ENCODE results near the gene LARGE1.
A peak's percentile ranks its signal among the peaks of the same experiment; 100 is the strongest.

LARGE1 gene

DNA sequence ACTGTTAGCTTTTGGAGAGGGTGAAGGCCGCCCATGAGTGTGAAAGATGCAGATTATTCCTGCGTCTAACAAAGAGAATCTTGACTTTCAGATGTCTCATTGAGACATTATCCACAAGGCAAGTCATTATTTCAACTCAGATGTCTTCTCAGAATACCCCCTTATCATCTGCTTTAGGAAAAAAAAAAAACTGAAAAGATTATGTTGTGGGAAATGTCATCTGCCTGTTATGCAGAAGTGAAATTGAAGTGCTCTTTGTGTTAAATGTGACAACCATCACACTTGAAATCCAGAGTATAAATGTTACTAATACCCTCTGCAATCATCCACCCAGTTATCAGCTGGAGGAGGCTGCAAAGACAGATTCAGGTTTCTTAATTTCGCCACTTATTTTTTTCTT, 239.6 kb downstream of the LARGE1 start:
- FAIRE-seq (no peak), DNase-seq (ENCODE audit: insufficient read length, low spot score) (no peak)

DNA sequence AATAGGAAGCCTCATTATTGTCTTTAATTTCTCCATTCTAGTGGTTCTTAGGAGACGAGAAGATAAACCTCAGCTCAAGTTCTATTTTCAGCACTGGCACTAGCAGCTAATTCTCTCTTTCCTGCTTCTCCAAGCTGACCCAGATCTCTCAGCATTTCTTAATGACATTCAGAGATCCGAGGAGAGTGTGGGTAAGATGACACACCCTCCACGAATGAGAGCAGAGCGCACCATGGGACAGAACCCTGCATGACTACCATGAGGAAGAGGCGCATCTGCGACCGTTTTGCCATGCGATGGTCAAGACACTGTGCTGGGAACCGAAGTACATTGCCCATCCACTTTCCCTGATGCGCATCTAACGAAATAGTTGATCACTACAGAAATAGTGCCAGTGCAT, 241.8 kb downstream of the LARGE1 start:
- FAIRE-seq (no peak), DNase-seq (ENCODE audit: insufficient read length, low spot score) (no peak)

DNA sequence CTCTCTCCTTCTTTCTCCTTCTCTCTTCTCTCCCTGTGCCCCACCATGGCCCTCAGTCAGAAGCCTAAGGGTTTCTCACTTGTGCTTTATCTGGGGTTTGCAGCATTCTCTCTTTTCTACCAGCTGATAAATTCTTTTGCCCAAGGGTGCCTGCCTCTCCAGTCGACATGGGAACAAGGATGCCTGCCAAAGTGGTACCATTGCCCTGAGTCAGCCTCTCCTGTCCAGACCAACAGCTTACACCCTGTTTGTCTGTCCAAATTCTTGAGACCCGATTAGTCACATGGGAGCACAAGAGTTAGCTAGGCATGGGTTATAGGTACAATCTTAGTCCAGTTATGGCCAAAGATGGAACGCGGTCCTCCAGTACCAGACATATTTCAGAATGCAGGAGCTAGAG, 242.7 kb downstream of the LARGE1 start:
- DNase-seq (ENCODE audit: insufficient read length, low spot score): no peak
- no peak for FAIRE-seq

DNA sequence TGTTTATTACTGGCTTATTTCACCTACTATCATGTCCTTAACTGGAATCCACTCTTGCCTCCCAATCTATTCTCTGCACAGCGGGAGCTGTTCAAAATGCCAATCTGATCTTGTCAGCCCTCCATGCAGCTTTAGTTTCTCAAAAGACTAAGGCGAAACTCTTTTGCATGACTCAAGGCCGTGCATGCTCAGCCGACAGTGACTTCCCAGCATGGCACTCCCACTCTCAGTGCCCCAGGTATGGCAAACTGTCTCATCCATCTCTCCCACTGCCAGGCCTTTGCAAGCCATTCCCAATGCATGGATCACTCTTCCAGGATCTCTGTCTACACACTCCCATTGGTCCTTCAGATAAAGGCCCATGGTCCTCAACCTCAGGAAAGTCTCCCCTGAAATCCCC, 245.9 kb downstream of the LARGE1 start:
- FAIRE-seq (no peak), DNase-seq (ENCODE audit: insufficient read length, low spot score) (no peak)

DNA sequence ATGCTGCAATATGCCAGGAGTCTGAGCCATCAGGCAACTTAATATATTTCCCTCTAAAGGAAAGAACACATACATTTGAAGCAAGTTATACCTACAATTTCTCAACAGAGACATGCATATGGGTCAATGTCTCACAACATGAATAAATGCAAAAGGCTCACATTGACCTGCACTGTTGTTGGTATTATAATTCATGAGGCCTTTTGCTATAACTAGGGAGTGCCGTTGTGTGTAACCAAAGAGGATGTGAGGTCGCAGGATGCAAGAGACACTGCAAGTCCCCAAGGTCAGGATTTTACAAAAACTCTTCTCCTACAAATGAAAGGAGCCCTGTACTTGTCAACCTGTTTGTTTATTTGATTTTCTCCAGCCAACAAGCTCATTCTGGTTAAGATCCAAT, 250.5 kb downstream of the LARGE1 start:
- no peak for DNase-seq (ENCODE audit: insufficient read length, low spot score)
- no peak for FAIRE-seq

DNA sequence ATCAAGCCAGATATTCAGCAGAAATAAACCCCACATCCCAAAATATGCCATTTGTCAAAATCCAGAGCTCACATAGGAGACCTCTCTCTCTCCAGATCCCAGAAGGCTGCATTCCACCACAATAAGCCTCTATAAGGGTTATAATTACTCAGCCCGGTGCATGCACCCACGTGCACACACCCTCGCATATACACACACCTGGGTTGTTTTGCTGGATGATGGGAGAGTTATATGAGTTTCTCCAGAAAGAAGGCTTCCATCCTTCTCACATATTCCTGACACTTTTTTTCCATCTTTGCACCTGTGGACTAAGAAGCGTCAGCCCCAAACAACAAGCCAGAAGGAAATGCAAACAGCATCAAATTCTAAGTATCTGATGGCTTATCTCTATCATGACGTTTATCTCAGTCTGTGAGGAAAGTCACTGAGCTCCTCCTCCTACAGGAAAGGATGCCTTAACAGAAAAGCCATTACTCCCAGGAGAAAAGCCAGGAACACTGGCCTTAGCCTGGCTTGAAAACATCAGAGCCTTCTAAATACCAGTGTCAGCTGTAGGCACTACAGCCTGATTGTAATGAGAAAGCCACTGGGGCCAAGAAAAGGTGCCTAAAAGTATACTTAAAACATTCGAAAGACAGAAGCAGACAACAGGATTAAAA, 253.2 kb downstream of the LARGE1 start:
- no peak for FAIRE-seq
- no peak for DNase-seq (ENCODE audit: insufficient read length, low spot score)

DNA sequence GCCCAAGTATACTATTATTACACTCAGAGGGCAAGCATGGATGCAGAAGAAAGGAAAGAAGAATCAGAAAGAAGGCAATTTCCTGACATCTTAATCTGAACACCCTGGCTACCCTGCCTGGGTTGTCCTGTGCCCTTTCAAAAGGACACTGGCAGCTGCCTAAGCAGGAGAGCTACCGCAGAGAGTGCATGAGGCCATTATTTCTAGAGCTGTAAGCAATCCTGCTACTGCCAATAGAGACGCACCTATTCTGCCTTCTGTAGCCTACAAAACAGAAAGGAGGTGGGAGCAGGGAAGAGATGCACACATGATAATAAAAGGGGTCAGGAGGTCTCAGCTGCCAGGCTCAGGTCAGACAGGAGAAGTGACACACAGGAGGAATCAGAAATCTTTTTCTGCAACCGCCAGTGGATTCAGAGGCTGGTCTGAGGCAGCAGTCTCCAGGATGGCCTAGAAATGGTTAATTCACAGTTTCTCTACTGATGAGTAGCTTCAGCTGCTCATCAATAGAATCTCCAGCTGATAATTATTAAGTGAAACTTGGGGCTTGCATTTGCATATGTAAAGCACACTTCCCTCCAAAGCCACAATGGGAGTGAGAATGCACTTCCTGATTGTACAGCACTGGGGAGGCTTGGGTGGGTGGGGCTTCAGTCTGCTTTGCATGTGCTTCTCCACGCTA, 253.9 kb downstream of the LARGE1 start:
- FAIRE-seq (peak; percentile 4), DNase-seq (ENCODE audit: insufficient read length, low spot score) (peak; percentile 6)

DNA sequence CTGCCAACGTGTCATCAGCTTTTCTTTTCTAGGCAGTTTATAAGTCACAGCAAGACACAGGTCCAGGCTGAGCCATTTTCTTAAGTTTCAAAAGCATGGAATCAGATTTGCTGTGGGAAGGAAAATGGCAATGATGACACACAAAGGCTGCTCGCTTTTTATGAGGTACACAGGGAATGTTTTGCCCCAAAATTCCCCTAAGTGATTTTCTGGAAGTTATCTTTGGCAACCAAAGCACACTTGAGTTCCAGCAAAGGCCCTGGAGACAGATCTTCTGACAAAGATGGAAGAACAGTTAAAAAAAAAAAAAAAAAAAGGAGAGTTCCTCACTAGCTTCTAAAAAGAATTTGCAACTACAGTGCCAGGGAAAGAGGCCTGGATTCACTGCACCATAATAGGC, 260.8 kb downstream of the LARGE1 start:
- FAIRE-seq: no peak
- no peak for DNase-seq (ENCODE audit: insufficient read length, low spot score)

DNA sequence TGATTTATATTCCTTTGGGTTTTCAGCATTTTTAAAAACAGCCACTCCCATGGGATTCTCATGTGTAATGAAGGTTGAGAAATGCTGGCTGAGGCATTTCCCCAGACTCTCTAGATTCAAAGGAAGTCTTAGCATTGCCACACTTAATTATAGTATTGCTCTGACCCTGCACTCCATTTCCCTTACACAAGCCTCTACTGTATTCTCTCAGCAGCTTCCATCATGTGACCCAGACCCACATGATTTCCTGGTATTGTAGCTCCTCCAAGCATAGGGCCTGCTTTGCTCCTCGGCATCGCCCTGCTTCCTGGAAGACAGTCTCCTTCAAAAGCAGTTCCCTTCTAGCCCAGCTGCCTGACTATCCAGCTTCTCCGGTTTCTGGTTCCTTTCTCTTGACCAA, 261.5 kb downstream of the LARGE1 start:
- FAIRE-seq (no peak), DNase-seq (ENCODE audit: insufficient read length, low spot score) (no peak)

DNA sequence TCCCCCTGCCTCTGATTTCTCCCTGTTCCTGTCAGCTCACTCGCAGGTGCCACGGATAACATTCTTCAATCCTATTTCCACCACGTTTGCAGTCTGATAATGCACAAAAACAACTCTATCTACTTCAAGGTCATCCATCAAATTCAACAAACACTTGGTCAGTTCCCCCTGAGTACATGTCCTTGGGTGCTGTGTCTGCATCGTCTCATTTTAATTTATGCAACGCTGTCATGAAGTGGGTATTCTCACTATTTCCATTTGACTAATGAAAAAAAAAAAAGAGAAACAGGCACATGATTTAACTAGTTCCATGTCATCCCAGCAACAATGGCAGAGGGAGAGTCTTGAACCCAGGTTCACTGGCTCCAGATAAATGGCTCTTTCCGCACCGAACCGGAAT, 262.6 kb downstream of the LARGE1 start:
- DNase-seq (ENCODE audit: insufficient read length, low spot score) (no peak), FAIRE-seq (no peak)

DNA sequence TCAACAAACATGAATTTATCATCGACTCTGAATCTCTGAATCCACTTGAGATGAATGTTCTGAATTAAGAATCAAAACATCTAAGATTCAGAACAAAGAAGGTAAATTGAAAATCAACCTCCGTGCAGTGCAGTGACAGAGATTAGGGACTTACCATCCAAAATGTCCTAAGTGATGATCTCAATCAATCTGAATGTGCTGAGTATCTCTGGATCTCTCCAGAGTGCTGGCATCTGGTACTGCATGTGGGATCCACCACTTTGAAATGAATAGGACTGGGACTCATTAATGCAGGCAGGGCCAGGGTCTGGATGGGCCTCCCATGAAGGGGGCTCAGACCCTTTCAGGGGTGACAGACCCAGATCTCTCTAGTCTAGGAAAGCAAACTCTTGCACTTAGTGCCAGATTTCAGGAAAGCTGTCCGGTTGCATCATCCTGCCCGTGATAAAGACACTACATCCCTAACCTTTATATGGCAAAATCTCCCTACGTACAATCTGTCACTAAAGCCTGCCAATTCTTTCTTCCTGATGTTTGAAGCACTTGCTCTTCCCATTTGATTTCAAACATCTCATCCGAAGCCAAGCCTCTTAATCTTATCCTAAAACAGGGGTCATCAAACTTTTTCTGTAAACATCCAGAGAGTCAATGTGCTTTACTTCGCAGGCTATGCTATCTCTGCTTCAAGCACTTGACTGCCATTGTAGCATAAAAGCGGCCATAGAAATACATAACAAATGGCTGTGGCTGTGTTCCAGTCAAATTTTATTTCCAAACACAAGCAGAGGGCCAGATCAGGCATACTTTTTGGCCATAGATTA, 263.3 kb downstream of the LARGE1 start:
- no peak for DNase-seq (ENCODE audit: insufficient read length, low spot score)
- FAIRE-seq: no peak

DNA sequence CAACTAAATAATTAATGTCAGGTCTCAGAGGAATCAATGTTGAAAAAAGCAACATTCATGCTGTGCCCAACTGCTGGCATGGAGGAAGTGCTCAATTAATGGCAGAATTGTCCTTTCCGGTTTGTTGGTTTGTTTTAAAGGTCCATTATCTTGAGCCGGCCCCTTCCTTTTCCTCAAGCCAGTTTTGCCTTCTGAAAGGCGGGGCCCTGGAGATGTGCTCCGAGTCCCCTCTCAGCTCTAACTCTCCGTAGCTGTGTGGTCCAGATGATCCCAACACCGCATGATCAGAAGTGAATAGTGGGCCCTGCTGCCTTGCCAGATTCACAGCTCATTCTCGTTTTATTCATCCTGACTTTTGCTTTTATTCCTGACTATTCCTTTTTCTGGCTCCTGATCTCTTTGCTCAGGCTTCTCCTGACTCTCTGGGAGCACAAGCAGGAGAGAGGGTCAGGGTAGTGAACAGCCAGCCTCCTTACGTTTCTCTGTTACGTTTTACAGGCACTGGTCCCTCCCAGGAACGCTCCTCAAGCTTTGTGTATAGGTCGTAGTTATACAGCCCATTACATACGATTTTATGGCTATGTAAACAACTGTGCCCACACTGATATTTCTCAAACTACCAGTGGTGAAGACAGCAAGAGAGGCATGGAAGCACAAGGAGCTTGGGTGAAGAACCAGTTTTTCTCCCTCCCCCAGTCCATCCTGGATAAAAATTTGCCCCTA, 265.9 kb downstream of the LARGE1 start:
- no peak for FAIRE-seq

DNA sequence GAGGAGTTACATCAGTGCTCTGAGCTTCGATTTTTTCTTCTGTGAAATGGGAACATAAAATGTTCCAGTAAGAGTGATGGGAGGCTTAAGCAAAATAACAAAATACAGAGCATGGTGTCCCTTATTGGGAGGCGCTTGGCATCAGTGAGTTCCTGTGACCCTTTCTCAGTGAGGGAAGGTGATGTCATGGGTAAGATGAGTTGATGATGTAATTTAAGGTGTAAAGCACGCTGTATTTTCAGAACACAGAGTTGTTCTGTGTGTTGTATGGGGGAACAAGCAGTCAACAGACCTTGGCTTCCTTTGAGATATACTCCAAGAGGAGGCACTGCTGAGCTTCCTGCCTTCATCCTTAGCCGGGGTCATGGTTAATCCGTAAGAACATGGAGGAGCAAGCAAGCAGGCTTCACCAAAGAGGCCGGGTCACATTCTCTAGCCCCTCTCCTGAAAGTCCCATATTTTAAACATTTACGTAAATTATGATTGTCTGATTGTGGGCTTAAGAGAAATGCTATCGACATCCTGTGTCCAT, 266.7 kb downstream of the LARGE1 start:
- FAIRE-seq (no peak), DNase-seq (ENCODE audit: insufficient read length, low spot score) (no peak)

More for the DNA sequence above, 265.9 kb downstream of the LARGE1 start:
- DNase-seq (ENCODE audit: insufficient read length, low spot score): no peak

DNA sequence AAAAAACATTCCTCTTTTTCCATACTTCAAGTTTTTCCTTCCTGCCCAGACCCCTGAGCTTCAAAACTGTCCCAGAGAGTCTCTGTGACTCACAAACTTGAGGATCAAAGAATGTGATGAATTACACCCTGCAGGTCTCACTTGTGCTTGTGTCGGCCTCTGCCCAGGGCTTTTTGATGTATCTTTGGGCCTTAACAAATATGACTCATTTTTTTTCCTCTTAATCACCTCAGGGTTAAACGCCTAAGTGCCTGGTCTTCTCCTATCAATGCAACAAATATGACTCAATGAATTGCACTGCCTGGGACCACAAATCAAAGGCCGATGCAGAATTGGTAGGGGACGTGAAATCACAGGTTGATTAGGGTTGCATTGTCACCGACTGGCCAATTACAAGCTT, 267.7 kb downstream of the LARGE1 start:
- FAIRE-seq: no peak

DNA sequence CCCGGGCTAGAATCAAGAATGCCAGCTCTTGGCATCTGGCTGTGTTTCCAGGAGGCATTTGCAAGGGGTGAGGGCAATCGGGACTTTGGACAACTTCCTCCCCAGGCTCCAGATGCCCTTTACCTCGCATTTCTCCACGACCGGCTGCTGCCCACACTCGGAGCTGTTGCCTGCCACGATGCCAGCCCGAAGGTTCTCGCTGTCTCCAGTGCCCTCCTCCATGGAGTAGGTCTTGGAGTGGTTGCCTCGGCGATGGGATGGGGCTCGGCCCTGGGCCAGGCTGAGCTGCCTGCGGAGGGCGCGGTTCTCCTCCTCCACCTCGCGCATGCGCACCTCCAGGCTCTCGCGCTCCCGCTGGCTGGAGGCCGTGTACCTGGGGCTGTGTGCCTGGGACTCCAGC, 270.0 kb downstream of the LARGE1 start:
- DNase-seq (ENCODE audit: insufficient read length, low spot score) (no peak), FAIRE-seq (no peak)

More for the DNA sequence above, 267.7 kb downstream of the LARGE1 start:
- no peak for DNase-seq (ENCODE audit: insufficient read length, low spot score)

DNA sequence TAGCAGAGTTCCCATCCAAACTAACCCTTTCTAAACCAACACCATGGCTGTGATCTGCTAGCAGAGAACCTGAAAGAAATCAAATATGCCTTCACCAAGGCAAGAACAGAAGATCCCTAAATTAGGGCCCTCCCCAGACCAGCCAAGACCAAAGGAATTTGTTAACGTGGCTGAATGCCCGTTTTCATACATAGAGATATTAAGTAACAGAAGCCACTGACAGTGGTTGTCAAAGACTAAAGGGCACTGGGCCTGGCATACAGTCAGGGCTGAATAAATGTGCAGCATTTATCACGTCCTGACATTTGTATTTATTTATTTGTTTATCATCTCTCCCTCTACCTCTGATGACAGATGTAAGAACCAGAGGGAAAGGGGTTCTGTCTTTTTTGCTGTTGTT, 271.8 kb downstream of the LARGE1 start:
- no peak for FAIRE-seq
- no peak for DNase-seq (ENCODE audit: insufficient read length, low spot score)

DNA sequence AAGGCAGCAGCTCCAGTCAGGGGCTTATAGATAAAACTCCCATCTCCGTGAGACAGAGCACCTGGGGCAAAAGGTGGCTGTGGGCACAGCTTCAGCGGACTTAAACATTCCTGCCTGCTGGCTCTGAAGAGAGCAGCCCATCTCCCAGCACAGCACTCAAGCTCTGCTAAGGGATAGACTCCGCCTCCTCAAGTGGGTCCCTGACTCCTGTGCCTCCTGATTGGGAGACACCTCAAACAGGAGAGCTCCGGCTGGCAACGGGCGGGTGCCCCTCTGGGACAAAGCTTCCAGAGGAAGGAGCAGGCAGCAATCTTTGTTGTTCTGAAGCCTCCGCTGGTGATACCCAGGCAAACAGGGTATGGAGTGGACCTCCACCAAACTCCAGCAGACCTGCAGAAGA, 279.4 kb downstream of the LARGE1 start:
- no peak for DNase-seq (ENCODE audit: insufficient read length, low spot score)

DNA sequence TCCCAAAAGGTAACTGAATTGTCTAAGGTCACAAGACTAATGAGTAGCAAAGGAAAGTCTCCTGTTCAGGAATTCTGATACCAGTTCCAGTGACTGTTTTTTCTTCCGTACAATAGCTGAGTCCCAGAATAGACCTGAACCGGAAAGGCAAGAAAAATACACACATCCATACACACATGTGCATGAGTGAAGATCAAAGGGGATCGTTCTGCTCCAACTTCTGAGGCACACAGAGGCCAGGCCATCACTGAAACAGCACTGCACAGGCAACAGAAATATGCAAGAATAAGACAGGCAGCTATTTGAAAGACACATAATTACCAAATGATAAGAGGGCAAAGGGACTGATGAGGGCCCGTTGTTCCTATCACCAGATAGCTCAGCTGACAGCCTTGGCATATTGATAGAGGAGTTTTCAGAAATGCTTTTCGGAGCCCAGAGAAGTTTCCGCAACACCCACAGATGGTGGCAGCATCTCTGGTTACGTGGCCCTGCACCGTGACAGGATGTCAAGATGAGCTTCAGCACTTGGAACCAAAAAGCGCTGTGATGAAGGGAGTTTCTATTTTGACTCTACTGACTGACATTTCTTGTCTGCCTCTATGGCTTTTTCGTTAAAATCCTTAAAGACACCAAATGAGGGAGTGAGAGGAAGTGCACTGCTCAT, 280.6 kb downstream of the LARGE1 start:
- DNase-seq (ENCODE audit: insufficient read length, low spot score) (no peak), FAIRE-seq (no peak)

More for the DNA sequence above, 279.4 kb downstream of the LARGE1 start:
- no peak for FAIRE-seq

DNA sequence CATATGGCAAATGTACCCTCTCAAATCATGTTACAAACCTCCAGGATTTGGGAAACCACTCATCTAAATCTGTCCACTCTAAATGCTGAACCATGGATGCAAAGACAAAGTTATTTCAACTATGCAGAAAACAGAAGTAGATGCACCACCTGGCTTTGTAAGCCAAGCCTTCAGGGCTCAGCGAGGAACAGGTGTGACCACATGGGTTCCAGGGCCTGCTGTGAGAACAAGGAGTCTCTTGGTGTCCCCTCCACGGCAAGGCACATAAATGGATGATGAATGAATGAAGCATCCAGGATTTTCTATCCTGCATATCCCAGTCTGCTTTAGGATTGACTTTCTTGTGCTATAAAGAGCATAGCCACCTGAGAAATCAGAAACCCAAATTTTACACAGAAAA, 284.5 kb downstream of the LARGE1 start:
- FAIRE-seq (no peak), DNase-seq (ENCODE audit: insufficient read length, low spot score) (no peak)

DNA sequence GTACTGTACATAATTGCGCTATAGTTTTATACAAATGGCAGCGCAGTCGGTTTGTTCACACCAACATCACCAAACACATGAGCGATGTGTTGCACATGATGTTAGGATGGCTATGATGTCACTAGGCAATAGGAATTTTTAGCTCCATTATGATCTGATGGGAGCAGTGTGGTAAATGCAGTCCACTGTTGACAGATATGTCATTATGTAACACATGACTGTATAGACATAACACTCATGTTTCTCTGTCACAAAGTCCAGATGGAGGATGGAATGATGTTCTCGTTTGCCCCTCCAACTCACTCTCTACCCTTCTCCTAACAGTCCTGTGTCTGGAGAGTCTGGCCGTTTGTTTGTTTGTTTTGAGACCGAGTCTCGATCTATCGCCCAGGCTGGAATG, 288.5 kb downstream of the LARGE1 start:
- DNase-seq (ENCODE audit: insufficient read length, low spot score) (no peak), FAIRE-seq (no peak)

Measured in GM19239 (cell line).